SK-N-MC (cell line): ENCODE measurements around the gene PPP6R2.

Source experiments
- EZH2 ChIP-seq: fragments of 200-600 bp; sonication (generic); IDR thresholded peaks from one replicate; pipeline ENCODE4 v1.6.1; 2017; ENCODE audit warnings: antibody characterized with exemption
- FOXP2 ChIP-seq: optimal IDR thresholded peaks from 2 replicates; pipeline ENCODE3; 2011; ENCODE audit warnings: mild to moderate bottlenecking, moderate library complexity; ENCODE audit not compliant: insufficient read depth; ENCODE audit errors: extremely low read length, control extremely low read depth
- POLR2AphosphoS5 ChIP-seq: IDR thresholded peaks from 2 replicates; pipeline ENCODE4 v1.6.1; 2012; ENCODE audit warnings: mild to moderate bottlenecking, low read depth, low read length, borderline replicate concordance

GRCh38 chr22:50300620-50301257 lies 42.4 kb upstream of the PPP6R2 start:
- TF ChIP-seq EZH2, result no peak
- TF ChIP-seq POLR2AphosphoS5, result no peak
- TF ChIP-seq FOXP2, result no peak
